HCT116 (cell line): ENCODE results near the gene AADAT.

Source experiments
- ATF3 ChIP-seq: IDR thresholded peaks from 2 replicates; pipeline ENCODE4 v1.6.1; 2012
- CBX3 ChIP-seq: IDR thresholded peaks from 2 replicates; pipeline ENCODE4 v1.6.1; 2012; ENCODE audit warnings: low read depth
- CEBPB ChIP-seq: IDR thresholded peaks from 2 replicates; pipeline ENCODE4 v1.6.1; 2012; ENCODE audit warnings: low read depth
- EGR1 ChIP-seq: IDR thresholded peaks from 2 replicates; pipeline ENCODE4 v1.6.1; 2012; ENCODE audit warnings: low read depth
- EZH2 ChIP-seq: fragments of 200-600 bp; sonication (generic); IDR thresholded peaks from 2 replicates; pipeline ENCODE4 v1.6.1; 2017; ENCODE audit warnings: antibody characterized with exemption, mixed run types
- EZH2phosphoT487 ChIP-seq: fragments of 200-600 bp; IDR thresholded peaks from 2 replicates; pipeline ENCODE4 v1.6.1; 2018; ENCODE audit warnings: antibody characterized with exemption, borderline replicate concordance
- FOSL1 ChIP-seq: IDR thresholded peaks from 2 replicates; pipeline ENCODE4 v1.6.1; 2012; ENCODE audit warnings: low read depth
- POLR2A ChIP-seq: IDR thresholded peaks from 2 replicates; pipeline ENCODE4 v1.7.0; 2011; ENCODE audit warnings: borderline replicate concordance; ENCODE audit not compliant: insufficient read depth, insufficient read length; ENCODE audit errors: extremely low read depth
- POLR2AphosphoS5 ChIP-seq: IDR thresholded peaks from 2 replicates; pipeline ENCODE4 v1.6.1; 2011; ENCODE audit warnings: mild to moderate bottlenecking, low read depth, low read length, moderate library complexity
- RAD21 ChIP-seq: IDR thresholded peaks from 2 replicates; pipeline ENCODE4 v1.6.1; 2012; ENCODE audit warnings: low read depth, mild to moderate bottlenecking
- SIN3A ChIP-seq: IDR thresholded peaks from 2 replicates; pipeline ENCODE4 v1.6.1; 2012; ENCODE audit warnings: low read depth
- SP1 ChIP-seq: IDR thresholded peaks from 2 replicates; pipeline ENCODE4 v1.6.1; 2012; ENCODE audit warnings: low read depth
- YY1 ChIP-seq: IDR thresholded peaks from 2 replicates; pipeline ENCODE4 v1.6.1; 2011; ENCODE audit warnings: low read length, low read depth, moderate library complexity, mild to moderate bottlenecking; ENCODE audit not compliant: insufficient replicate concordance; ENCODE audit errors: extremely low read depth
- TF ChIP-seq, protein P1 (sequence below), 3 experiments: fragments of 200-600 bp in 1 of 3; sonication (generic) in 1 of 3; IDR thresholded peaks in 2 of 3; conservative IDR thresholded peaks in 1 of 3; 2 replicates each; pipeline ENCODE4 v1.5.1; 2012 to 2017; ENCODE audit warnings: low read depth in 2 of 3, low read length in 2 of 3, antibody characterized with exemption in 1 of 3, borderline replicate concordance in 1 of 3, control low read depth in 1 of 3, mild to moderate bottlenecking in 1 of 3, mixed read lengths in 1 of 3, mixed run types in 1 of 3, moderate library complexity in 1 of 3; ENCODE audit not compliant: insufficient read depth in 1 of 3

GRCh38 chr4:170109586-170110284 lies 20.0 kb upstream of the AADAT start:
- no peak for TF ChIP-seq POLR2AphosphoS5
- TF ChIP-seq FOSL1, result no peak
- TF ChIP-seq SP1, result no peak
- no peak for TF ChIP-seq EZH2phosphoT487
- TF ChIP-seq CEBPB, result no peak
- TF ChIP-seq EZH2, result no peak
- no peak for TF ChIP-seq YY1
- TF ChIP-seq POLR2A, result no peak
- TF ChIP-seq, protein P1, sequence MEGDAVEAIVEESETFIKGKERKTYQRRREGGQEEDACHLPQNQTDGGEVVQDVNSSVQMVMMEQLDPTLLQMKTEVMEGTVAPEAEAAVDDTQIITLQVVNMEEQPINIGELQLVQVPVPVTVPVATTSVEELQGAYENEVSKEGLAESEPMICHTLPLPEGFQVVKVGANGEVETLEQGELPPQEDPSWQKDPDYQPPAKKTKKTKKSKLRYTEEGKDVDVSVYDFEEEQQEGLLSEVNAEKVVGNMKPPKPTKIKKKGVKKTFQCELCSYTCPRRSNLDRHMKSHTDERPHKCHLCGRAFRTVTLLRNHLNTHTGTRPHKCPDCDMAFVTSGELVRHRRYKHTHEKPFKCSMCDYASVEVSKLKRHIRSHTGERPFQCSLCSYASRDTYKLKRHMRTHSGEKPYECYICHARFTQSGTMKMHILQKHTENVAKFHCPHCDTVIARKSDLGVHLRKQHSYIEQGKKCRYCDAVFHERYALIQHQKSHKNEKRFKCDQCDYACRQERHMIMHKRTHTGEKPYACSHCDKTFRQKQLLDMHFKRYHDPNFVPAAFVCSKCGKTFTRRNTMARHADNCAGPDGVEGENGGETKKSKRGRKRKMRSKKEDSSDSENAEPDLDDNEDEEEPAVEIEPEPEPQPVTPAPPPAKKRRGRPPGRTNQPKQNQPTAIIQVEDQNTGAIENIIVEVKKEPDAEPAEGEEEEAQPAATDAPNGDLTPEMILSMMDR (IDR thresholded peaks at IDR 0.05 in 2 of 3, conservative IDR thresholded peaks at IDR 0.05 in 1 of 3; ENCODE audit: borderline replicate concordance in 1 of 3, insufficient read depth in 1 of 3, low read depth in 2 of 3, low read length in 2 of 3), result no peak
- TF ChIP-seq SIN3A, result no peak
- TF ChIP-seq RAD21, result no peak
- TF ChIP-seq ATF3, result no peak
- no peak for TF ChIP-seq CBX3
- no peak for TF ChIP-seq EGR1
